HepG2 (cell line): ENCODE results near the gene JAK1. TPM values are rescaled to one million over a fixed set of nuclear protein-coding genes. Genes with fewer than 3 reads are reported as not detected.

ENCODE experiments used
- BRF2 ChIP-seq: sonication (generic); formaldehyde crosslinking; IDR thresholded peaks from 2 replicates; pipeline ENCODE4 v1.8.1; 2022; ENCODE audit warnings: mild to moderate bottlenecking, missing genetic modification reagents
- EEA1 ChIP-seq: sonication (generic); formaldehyde crosslinking; IDR thresholded peaks from 2 replicates; pipeline ENCODE4 v1.5.1; 2020; ENCODE audit warnings: mild to moderate bottlenecking, missing genetic modification reagents, borderline replicate concordance
- EZH2 ChIP-seq: conservative IDR thresholded peaks from 2 replicates; pipeline ENCODE4 v1.6.1; 2012; ENCODE audit warnings: mild to moderate bottlenecking, low read depth, low read length, moderate library complexity
- GATAD1 ChIP-seq: IDR thresholded peaks from 2 replicates; pipeline ENCODE4 v1.6.1; 2016; ENCODE audit warnings: missing genetic modification reagents, missing compliant biosample characterization
- GFI1 ChIP-seq: sonication (generic); formaldehyde crosslinking; IDR thresholded peaks from 2 replicates; pipeline ENCODE4 v1.5.0; 2020; ENCODE audit warnings: missing genetic modification reagents, mild to moderate bottlenecking, borderline replicate concordance
- GPN1 ChIP-seq: sonication (generic); formaldehyde crosslinking; IDR thresholded peaks from 2 replicates; pipeline ENCODE4 v1.5.1; 2020; ENCODE audit warnings: missing genetic modification reagents, borderline replicate concordance
- HES4 ChIP-seq: sonication (generic); formaldehyde crosslinking; IDR thresholded peaks from 2 replicates; pipeline ENCODE4 v1.9.0; 2021; ENCODE audit warnings: mild to moderate bottlenecking, missing genetic modification reagents, borderline replicate concordance
- HNRNPK ChIP-seq: fragments of 200-400 bp; formaldehyde crosslinking; IDR thresholded peaks from 2 replicates; pipeline ENCODE4 v1.6.1; 2018; ENCODE audit warnings: low read length, low read depth, moderate library complexity, mild to moderate bottlenecking; ENCODE audit not compliant: poor library complexity, severe bottlenecking
- HNRNPUL1 ChIP-seq: fragments of 200-400 bp; formaldehyde crosslinking; IDR thresholded peaks from 2 replicates; pipeline ENCODE4 v1.6.1; 2017; ENCODE audit warnings: low read depth, mild to moderate bottlenecking, low read length, moderate library complexity
- KDM1A ChIP-seq: IDR thresholded peaks from 2 replicates; pipeline ENCODE4 v1.6.1; 2016; ENCODE audit warnings: missing compliant biosample characterization
- LRRFIP1 ChIP-seq: sonication (generic); formaldehyde crosslinking; conservative IDR thresholded peaks from 2 replicates; pipeline ENCODE4 v1.4.0; 2020; ENCODE audit warnings: missing genetic modification reagents
- SRF ChIP-seq: IDR thresholded peaks from 2 replicates; pipeline ENCODE4 v1.6.1; 2011; ENCODE audit warnings: mild to moderate bottlenecking, low read depth, low read length, moderate library complexity
- THYN1 ChIP-seq: sonication (generic); formaldehyde crosslinking; IDR thresholded peaks from 2 replicates; pipeline ENCODE4 v1.8.1; 2023; ENCODE audit warnings: low read depth, mild to moderate bottlenecking, moderate library complexity, missing genetic modification reagents, borderline replicate concordance
- ZNF225 ChIP-seq: sonication (generic); formaldehyde crosslinking; IDR thresholded peaks from 2 replicates; pipeline ENCODE4 v1.4.0; 2020; ENCODE audit warnings: mild to moderate bottlenecking, missing genetic modification reagents
- ZNF232 ChIP-seq: sonication (generic); formaldehyde crosslinking; IDR thresholded peaks from 2 replicates; pipeline ENCODE4 v1.4.0; 2020; ENCODE audit warnings: missing genetic modification reagents, borderline replicate concordance
- ZNF558 ChIP-seq: sonication (generic); formaldehyde crosslinking; IDR thresholded peaks from 2 replicates; pipeline ENCODE4 v1.9.0; 2022; ENCODE audit warnings: mild to moderate bottlenecking, missing genetic modification reagents, borderline replicate concordance
- ZNF672 ChIP-seq: sonication (generic); formaldehyde crosslinking; IDR thresholded peaks from 2 replicates; pipeline ENCODE4 v1.8.1; 2022; ENCODE audit warnings: missing genetic modification reagents
- ZNF687 ChIP-seq: sonication (generic); formaldehyde crosslinking; IDR thresholded peaks from 2 replicates; pipeline ENCODE4 v1.5.1; 2020; ENCODE audit warnings: mild to moderate bottlenecking, missing genetic modification reagents, moderate library complexity
- ZSCAN31 ChIP-seq: sonication (generic); formaldehyde crosslinking; IDR thresholded peaks from 2 replicates; pipeline ENCODE4 v1.5.0; 2020; ENCODE audit warnings: low read depth, mild to moderate bottlenecking, missing genetic modification reagents
- polyA plus RNA-seq, 8 experiments: library from polyadenylated mRNA; depleted of rRNA in 3 of 8; stranded (reverse) in 7 of 8; unstranded in 1 of 8; fragments of >200 nt; fragmentation: Illumina TruSeq in 4 of 8; extraction: Trizol in 4 of 8; gene quantifications; 2 replicates each; pipeline versions ENCODE4 v1.2.1 to v1.2.3, GENCODE V29; 2011 to 2016; ENCODE audit warnings: low read depth in 4 of 8, missing spikeins in 1 of 8, mixed read lengths in 1 of 8; ENCODE audit not compliant: insufficient read depth in 1 of 8
- total RNA-seq, 5 experiments: library from RNA; depleted of rRNA; stranded (reverse); fragments of >200 nt; fragmentation: Illumina TruSeq; extraction: Trizol; gene quantifications; 2 replicates each; pipeline ENCODE4 v1.2.3, GENCODE V29; 2016; ENCODE audit warnings: low read depth in 1 of 5

Gene JAK1
- total and polyA plus RNA-seq, 2 of the 13 experiments (the other 11 are each of a cell fraction or from before 2014, with no cell fraction given) = 23.9 to 42.4 TPM

GRCh38 chr1:64823691-64824476, 142.5 kb downstream of the JAK1 start (continued):
- TF ChIP-seq ZNF687 (CRISPR knock-in tag) (no peak), ZNF232 (no peak), GATAD1 (CRISPR knock-in tag) (no peak), HNRNPK (no peak), ZNF225 (CRISPR knock-in tag) (no peak), EZH2 (no peak), ZNF672 (CRISPR knock-in tag) (no peak), HES4 (CRISPR knock-in tag) (no peak), GFI1 (CRISPR knock-in tag) (no peak), BRF2 (no peak), SRF (no peak), GPN1 (CRISPR knock-in tag) (no peak), ZSCAN31 (CRISPR knock-in tag) (no peak), HNRNPUL1 (no peak), EEA1 (CRISPR knock-in tag) (no peak), THYN1 (no peak), ZNF558 (no peak), LRRFIP1 (CRISPR knock-in tag) (no peak), KDM1A (CRISPR knock-in tag) (no peak)
